Suppressor macrophage treated with lipopolysaccharide for 4 hours (primary cell): ENCODE data around the gene WDPCP.
"Not testable (repeated sequence)": the region's sequence is repeated elsewhere in the genome, so short reads cannot be mapped to it uniquely, and the experiment has no call there.

ENCODE experiments used
- DNase-seq: peaks from one replicate; pipeline ENCODE4 v3.0.0-alpha.2; 2020

WDPCP gene

GRCh38 chr2:63218800-63219526 lies 369.3 kb downstream of the WDPCP start:
- DNase-seq, result no peak

GRCh38 chr2:63195310-63195709 lies 393.0 kb downstream of the WDPCP start:
- no peak for DNase-seq

GRCh38 chr2:63194175-63194574 lies 394.1 kb downstream of the WDPCP start:
- DNase-seq, result no peak

DNA sequence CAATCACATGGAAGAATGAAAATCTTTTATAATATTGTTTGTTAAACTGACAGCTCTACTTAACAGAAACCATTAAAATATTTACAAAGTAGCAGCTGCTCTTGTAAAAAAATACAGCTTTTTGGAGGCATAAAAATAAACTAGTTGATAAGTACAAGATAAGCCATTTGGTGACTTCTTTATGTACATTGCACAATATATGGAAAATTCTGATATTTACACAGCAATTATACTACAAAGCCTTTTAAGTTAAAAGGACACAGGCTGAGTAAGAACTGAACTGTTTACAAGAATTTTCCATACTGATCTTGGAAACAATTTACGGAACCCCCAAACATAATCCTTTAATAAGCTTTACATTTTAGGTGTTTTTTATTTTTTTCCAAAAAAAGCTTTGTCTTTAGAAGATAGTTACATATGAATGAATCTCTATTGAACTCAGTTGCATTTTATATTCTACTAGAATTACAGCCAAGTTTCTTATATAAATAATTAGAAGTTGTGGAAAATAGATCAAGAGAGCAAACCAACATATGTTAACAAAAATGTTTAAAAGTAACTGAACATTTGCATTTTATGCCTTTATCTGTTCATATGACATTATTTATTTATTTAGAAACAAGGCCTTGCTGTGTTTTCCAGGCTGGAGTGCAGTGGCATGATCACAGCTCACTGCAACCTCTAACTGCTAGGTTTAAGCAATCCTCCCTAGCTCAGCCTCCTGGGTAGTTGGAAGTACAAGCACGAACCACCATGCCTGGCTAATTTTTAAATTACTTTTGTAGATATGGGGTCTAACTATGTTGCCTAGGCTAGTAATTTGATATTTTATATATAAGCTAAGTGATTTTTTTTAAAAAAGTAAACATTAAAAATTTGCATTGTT lies 395.1 kb downstream of the WDPCP start:
- no peak for DNase-seq

GRCh38 chr2:63192169-63192888 lies 395.9 kb downstream of the WDPCP start:
- no peak for DNase-seq

- DNase-seq, result no peak
Observed at GRCh38 chr2:63189026-63189425, 399.3 kb downstream of the WDPCP start.

DNA sequence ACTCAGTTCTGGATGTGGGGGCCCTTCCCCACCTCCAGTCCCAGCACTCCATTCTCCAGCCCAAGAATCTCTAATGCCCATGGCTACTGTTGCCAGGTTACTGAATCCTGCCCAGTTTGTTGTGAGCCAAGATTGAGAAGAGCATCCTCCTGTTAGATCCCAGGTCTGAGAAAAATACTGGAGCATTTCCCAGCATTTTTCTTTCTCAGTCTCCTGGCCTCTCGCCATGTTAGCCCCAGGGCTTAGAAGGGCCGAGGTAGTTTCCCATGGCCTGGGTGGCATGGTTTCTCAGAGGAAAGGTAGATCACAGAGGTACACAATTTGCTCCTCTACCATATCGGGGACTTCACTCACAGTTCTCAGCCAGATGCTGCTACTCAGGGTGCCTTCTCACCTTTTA lies 401.9 kb downstream of the WDPCP start:
- DNase-seq, result no peak

DNA sequence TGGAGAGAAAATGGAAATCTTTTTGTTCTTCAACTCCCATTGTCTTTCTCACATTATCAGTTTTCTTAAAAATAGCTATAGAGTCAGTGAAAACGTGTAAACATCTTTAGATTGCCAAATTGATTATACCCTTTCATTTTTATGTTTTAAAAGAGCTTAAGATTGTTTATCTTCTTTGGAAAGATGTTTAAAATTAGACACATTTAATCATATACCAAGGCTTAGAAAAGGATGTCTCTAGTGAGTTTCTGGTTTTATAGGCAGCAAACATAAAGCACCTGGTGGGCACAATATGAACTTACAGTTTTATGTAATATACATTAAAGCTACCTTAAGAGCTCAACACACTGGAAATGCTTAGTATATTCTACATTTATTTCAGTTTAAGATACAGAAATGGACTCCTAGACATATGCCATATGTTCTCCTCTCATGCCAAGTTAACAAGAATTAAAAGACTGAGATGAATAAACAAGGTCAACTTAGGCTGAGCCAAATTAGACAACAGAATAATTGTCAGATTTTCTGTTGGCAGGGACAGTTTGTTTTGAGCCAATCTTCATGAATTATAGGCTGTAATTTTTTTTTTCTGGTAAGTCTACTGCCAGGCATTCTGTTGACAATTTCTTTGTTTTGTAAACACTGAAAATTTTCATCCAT lies 425.0 kb downstream of the WDPCP start:
- no peak for DNase-seq

DNA sequence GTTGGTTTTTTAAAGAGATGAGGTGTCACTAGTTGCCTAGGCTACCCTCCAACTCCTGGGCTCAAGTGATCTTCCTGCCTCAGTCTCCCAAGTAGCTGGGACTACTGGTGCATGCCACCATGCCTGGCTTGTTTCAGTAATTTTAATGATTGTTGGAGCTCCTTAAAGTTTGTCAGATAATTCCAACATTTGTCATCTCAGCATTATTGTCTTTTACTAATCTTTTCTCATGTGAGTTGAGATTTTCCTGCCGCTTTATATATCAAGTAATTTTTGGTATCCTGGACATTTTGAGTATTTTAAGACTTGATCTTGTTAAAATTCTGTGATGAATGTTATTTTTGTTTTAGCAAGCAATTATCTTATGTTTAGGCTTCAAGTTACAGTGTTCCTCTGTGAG lies 429.0 kb downstream of the WDPCP start:
- no peak for DNase-seq

- DNase-seq, result not testable (repeated sequence)
Observed at GRCh38 chr2:63136683-63137082, 451.6 kb downstream of the WDPCP start.

DNA sequence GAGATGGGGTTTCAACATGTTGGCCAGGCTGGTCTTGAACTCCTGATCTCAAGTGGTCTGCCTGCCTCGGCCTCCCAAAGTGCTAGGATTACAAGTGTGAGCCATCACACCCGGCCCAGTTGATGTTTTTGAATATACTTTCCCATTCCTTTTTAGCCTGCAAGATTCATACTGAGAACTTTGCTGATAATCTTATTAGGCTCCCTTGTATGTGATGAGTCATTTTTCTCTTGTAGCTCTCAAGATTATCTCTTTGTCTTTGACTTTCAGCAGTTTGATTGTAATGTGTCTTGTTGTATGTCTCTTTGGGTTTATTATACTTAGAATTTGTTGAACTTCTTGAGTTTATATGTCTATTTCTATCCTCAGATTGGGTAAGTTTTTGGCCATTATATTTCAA lies 456.3 kb downstream of the WDPCP start:
- no peak for DNase-seq

DNA sequence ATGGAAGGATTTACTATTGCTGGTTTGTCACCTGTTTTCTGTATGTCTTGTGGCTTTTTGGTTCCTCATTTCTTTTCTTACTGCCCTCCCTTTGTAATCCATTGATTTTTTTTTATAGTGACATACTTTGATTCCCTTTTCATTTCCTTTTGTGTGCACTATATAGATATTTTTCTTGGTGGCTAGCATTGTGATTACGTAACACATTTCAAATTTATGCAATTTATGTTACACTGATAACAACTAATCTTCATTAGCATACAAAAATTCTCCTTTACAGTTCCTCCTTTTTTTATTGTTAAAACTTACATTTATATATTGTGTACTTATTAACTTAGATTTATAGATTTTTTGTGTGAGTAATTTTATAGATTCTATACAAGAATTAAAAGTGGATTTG lies 457.1 kb downstream of the WDPCP start:
- DNase-seq, result no peak

DNA sequence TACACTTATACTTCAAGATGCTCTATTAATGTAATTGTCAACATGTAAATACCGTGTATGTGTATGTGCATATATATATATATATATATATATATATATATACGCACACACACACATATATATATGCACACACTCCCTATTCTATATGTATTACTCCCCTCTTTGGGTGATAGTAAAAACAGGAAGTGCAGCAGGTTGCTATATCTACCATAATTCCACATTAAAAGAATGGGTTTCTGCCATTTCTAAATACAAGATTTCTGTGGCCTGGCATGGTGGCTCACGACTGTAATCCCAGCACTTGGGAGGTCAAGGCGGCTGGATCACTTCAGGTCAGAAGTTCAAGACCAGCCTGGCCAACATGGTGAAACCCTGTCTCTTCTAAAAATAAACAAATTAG lies 460.7 kb downstream of the WDPCP start:
- DNase-seq, result no peak

GRCh38 chr2:63124850-63125249 lies 463.4 kb downstream of the WDPCP start:
- peak; percentile 10 for DNase-seq

DNA sequence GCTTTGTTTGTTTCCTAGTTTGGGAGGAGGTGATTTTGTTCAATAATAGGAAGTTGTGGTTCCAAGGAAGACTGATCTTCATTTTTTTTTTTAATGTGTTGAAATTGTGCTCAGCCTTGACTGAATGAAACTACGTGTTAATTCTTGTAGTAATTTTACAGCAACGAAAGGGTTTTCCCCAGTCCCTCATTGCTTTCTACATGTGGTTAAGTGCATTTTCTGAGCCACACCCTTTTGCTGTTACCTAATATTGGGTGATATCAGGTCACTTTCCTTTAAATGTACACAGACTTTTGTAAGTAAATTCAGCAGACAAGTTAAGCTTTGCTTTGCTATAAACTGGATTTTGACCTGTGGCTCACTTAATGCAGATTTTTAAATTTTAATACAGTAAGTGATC lies 464.1 kb downstream of the WDPCP start:
- peak; percentile 68 for DNase-seq

DNA sequence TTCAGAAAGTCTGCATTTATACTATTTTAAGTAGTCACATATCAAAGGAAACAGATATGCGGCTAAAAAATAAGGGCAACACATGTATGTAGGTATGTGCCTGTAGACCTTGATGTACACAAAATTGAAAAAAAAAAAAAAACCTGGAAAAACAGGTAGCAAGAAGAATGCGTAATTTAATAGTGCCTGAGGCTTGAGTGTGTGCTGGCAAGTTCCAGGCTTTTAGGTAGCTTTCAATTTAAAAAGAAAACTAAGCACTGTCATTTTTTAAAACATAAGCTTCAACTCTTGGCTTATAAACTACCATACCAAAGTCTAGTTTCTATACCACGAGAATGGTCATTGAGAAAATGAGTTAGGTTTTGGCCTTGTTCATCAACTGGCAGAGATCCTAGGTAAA lies 465.4 kb downstream of the WDPCP start:
- DNase-seq, result no peak

GRCh38 chr2:63121055-63121834 lies 467.0 kb downstream of the WDPCP start:
- no peak for DNase-seq

- no peak for DNase-seq
Observed at GRCh38 chr2:63118821-63119220, 469.5 kb downstream of the WDPCP start.

DNA sequence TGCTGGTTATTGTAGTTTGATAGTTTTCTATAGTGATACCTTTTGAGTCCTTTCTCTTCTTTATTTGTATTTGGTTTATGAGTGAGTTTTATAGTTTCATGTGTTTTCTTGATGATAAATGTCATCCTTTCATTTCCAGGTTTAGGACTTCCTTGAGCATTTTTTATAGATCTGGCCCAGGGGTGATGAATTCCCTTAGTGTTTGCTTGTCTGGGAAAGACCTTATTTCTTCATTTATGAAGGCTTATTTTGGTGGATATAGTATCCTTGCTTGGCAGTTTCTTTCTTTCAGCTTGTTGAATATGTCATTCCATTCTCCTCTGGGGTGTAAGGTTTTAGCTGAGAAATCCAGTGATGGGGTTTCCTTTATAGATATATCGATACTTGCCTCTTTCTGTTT lies 483.8 kb downstream of the WDPCP start:
- no peak for DNase-seq

- DNase-seq, result no peak
Observed at GRCh38 chr2:63101954-63102353, 486.3 kb downstream of the WDPCP start.

DNA sequence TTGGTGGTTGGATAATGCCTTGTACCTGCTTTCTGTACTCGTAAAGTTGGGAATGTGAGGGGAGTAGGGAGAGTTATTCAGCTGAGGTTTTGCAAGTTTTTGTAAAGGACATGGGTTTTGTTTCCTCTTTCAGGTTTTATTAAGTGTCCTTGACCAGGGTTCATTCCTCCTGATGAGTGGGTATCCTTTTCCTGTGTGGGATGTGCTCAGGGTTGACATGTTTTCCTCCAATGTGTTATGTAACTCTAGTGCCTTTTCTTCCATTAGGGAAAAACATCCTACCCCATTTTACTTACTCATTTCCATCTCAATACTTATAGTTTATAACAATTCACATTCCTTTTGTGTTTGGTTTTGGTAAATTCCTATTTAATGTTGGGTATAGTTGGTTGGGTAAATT lies 489.2 kb downstream of the WDPCP start:
- DNase-seq, result no peak

DNA sequence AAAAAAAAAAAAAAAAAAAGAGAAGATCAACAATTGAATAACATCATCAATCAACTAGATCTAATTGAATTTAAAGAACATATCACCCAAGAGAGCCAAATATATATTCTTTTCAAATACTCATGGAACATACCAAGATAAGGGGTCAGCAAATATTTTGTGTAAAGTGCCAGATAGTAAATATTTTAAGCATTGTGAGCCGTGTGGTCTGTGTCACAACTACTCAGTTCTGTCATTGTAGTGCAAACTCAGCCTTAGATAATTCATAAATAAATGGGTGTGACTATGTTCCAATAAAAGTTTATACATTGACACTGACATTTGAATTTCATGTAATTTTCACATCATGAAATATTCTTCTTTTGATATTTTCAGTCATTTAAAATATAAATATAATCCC lies 491.8 kb downstream of the WDPCP start:
- DNase-seq, result no peak
